Stomach (tissue), 9 donors: Measurements from ENCODE around the gene CPN2. TPM values are rescaled to one million over a fixed set of nuclear protein-coding genes. Genes with fewer than 3 reads are reported as not detected.

ENCODE experiments used
- DNase-seq, 2 donors: peaks; one replicate each; pipeline versions ENCODE4 v3.0.0 to v3.0.0-alpha.2; 2013 to 2019
- H3K27ac ChIP-seq, 5 donors: fragments of 200-600 bp in 4 of 5; sonication (generic) in 4 of 5; one replicate each; pipeline ENCODE4 v1.5.1; 2013 to 2019; ENCODE audit warnings: mild to moderate bottlenecking in 1 of 5, moderate library complexity in 1 of 5
- H3K27me3 ChIP-seq, 3 donors: fragments of 200-600 bp; sonication (generic); one replicate each; pipeline ENCODE4 v1.5.1; 2017 to 2019; ENCODE audit warnings: mixed run types in 1 of 3
- H3K36me3 ChIP-seq, 4 donors: fragments of 200-600 bp; sonication (generic); 1 replicate in 3 of 4; 2 replicates in 1 of 4; pipeline ENCODE4 v1.5.1; 2016 to 2019
- H3K4me1 ChIP-seq, 4 donors: fragments of 200-600 bp; sonication (generic); one replicate each; pipeline ENCODE4 v1.5.1; 2016 to 2019
- H3K4me3 ChIP-seq, 4 donors: fragments of 200-600 bp; sonication (generic) in 3 of 4; one replicate each; pipeline ENCODE4 v1.5.1; 2016 to 2019; ENCODE audit warnings: mild to moderate bottlenecking in 1 of 4
- H3K9me3 ChIP-seq, 4 donors: fragments of 200-600 bp; sonication (generic); one replicate each; pipeline ENCODE4 v1.5.1; 2016 to 2019
- CTCF ChIP-seq, 7 experiments: fragments of 450-650 bp in 4 of 7; fragments of 200-600 bp in 3 of 7; sonication (generic) in 3 of 7; IDR thresholded peaks; one replicate each; pipeline ENCODE4 v1.5.1; 2016 to 2019; ENCODE audit warnings: antibody characterized with exemption in 7 of 7, control low read depth in 2 of 7, mild to moderate bottlenecking in 1 of 7
- EP300 ChIP-seq: sonication (generic); formaldehyde crosslinking; IDR thresholded peaks from one replicate; pipeline ENCODE4 v1.6.1; 2017; ENCODE audit warnings: antibody characterized with exemption
- POLR2A ChIP-seq, 4 donors: fragments of 450-650 bp; IDR thresholded peaks; one replicate each; pipeline ENCODE4 v1.6.1; 2016; ENCODE audit warnings: antibody characterized with exemption in 4 of 4, control low read depth in 2 of 4, mild to moderate bottlenecking in 1 of 4, moderate library complexity in 1 of 4
- POLR2AphosphoS5 ChIP-seq, 3 donors: sonication (generic); formaldehyde crosslinking; IDR thresholded peaks; one replicate each; pipeline ENCODE4 v1.6.1; 2016; ENCODE audit warnings: antibody characterized with exemption in 3 of 3
- WGBS, 5 donors: extraction: QIAGEN DNeasy Blood & Tissue Kit in 3 of 5; methylation state at CpG; one replicate each; pipeline versions ENCODE4 v1.1.5 to v1.1.7; 2013 to 2018; 5-methylcytosine and 5-hydroxymethylcytosine counted together
- intact Hi-C: fragments of 100-400 bp; cut with DNase I; formaldehyde crosslinking; loops from one replicate; pipeline ENCODE4 v1.15.1; 2023; ENCODE audit warnings: low total_unique reads
- polyA plus RNA-seq, 3 donors: library from polyadenylated mRNA; stranded (reverse); fragments of 200-250 nt; gene quantifications; one replicate each; pipeline ENCODE4 v1.2.3, GENCODE V29; 2013
- total RNA-seq, 5 donors: library from RNA; depleted of rRNA; stranded (reverse); fragments of >200 nt; gene quantifications; one replicate each; pipeline versions ENCODE4 v1.1.0 to v1.2.3, GENCODE V29; 2014 to 2016
- donor health status: healthy with polysubstance abuse.
- donor health status: Bipolar disorder and iron deficiency.
- donor health status: healthy.

Gene CPN2
- total and polyA plus RNA-seq, 8 donors = not detected

GRCh38 chr3:194384156-194384555 is 33.0 kb upstream of the CPN2 start:
- H3K4me3 ChIP-seq = no peak overlapping the region
- H3K27ac ChIP-seq = no peak overlapping the region
- WGBS, 5 donors = 69 to 84% (median 75%) methylated on average over 6 of the region's 6 CpGs
- no peak for DNase-seq
- TF ChIP-seq POLR2A (IDR thresholded peaks at IDR 0.05) (no peak), CTCF (IDR thresholded peaks at IDR 0.05) (no peak), EP300 (no peak), POLR2AphosphoS5 (IDR thresholded peaks at IDR 0.05) (no peak)
- peaks cover 0 to 32% (median 0%) of the 10 kb centered on the region in 3 donors for H3K27me3 ChIP-seq
- no peaks in the 10 kb centered on the region for H3K36me3 ChIP-seq
- H3K4me1 ChIP-seq = peaks cover 0 to 7% (median 0%) of the 10 kb centered on the region in 4 donors
- no peaks in the 10 kb centered on the region for H3K9me3 ChIP-seq
- intact Hi-C loops = no loop called here

- WGBS, 5 donors = 83 to 85% (median 84%) methylated on average over 13 to 14 of the region's 14 CpGs
- H3K4me3 ChIP-seq = no peak overlapping the region
- no peak overlapping the region for H3K27ac ChIP-seq
- intact Hi-C loops = no loop called here
- H3K36me3 ChIP-seq = no peaks in the 10 kb centered on the region
- H3K4me1 ChIP-seq = peaks cover 0 to 7% (median 0%) of the 10 kb centered on the region in 4 donors
- no peak for DNase-seq
- no peak for TF ChIP-seq EP300
- TF ChIP-seq POLR2A (IDR thresholded peaks at IDR 0.05) = no peak
- TF ChIP-seq CTCF (IDR thresholded peaks at IDR 0.05) = no peak
- TF ChIP-seq POLR2AphosphoS5 (IDR thresholded peaks at IDR 0.05) = no peak
- no peaks in the 10 kb centered on the region for H3K9me3 ChIP-seq
- H3K27me3 ChIP-seq = peaks cover 0 to 32% (median 0%) of the 10 kb centered on the region in 3 donors
Measured at GRCh38 chr3:194383276-194383940, 32.3 kb upstream of the CPN2 start.

- H3K36me3 ChIP-seq = no peaks in the 10 kb centered on the region
Measured at GRCh38 chr3:194382892-194383223, 31.7 kb upstream of the CPN2 start.

GRCh38 chr3:194382196-194382891 is 31.2 kb upstream of the CPN2 start:
- no peak overlapping the region for H3K27ac ChIP-seq
- intact Hi-C loops = no loop called here
- no peak overlapping the region for H3K4me3 ChIP-seq
- H3K27me3 ChIP-seq = peaks cover 0 to 37% (median 0%) of the 10 kb centered on the region in 3 donors
- H3K36me3 ChIP-seq = no peaks in the 10 kb centered on the region
- no peaks in the 10 kb centered on the region for H3K9me3 ChIP-seq
- TF ChIP-seq CTCF (IDR thresholded peaks at IDR 0.05) = no peak
- TF ChIP-seq EP300 = no peak
- TF ChIP-seq POLR2A (IDR thresholded peaks at IDR 0.05) = no peak
- no peak for TF ChIP-seq POLR2AphosphoS5 (IDR thresholded peaks at IDR 0.05)
- no peak for DNase-seq
- WGBS, 5 donors = 79 to 85% (median 79%) methylated on average over 19 to 20 of the region's 20 CpGs
- H3K4me1 ChIP-seq = peaks cover 0 to 7% (median 0%) of the 10 kb centered on the region in 4 donors

More at GRCh38 chr3:194382892-194383223, 31.7 kb upstream of the CPN2 start:
- TF ChIP-seq POLR2AphosphoS5 (IDR thresholded peaks at IDR 0.05) = no peak
- TF ChIP-seq EP300 = no peak
- no peak for TF ChIP-seq POLR2A (IDR thresholded peaks at IDR 0.05)
- TF ChIP-seq CTCF (IDR thresholded peaks at IDR 0.05) = no peak
- WGBS, 5 donors = 82 to 89% (median 86%) methylated on average over 9 of the region's 9 CpGs
- Histone ChIP-seq H3K27ac (no peak overlapping the region), H3K4me1 (peaks cover 0 to 7% (median 0%) of the 10 kb centered on the region in 4 donors), H3K9me3 (no peaks in the 10 kb centered on the region), H3K4me3 (no peak overlapping the region), H3K27me3 (peaks cover 0 to 35% (median 0%) of the 10 kb centered on the region in 3 donors)
- no peak for DNase-seq
- intact Hi-C loops = no loop called here
